CD4-positive, alpha-beta T cell treated with Interleukin-6 at 100 ng/mL for 8 hours (primary cell): ENCODE measurements around the gene HOXC12.

Experiments
- DNase-seq: peaks from one replicate; pipeline ENCODE4 v3.0.0-alpha.2; 2020; ENCODE audit warnings: mixed read lengths, low spot score

HOXC12 gene

DNA sequence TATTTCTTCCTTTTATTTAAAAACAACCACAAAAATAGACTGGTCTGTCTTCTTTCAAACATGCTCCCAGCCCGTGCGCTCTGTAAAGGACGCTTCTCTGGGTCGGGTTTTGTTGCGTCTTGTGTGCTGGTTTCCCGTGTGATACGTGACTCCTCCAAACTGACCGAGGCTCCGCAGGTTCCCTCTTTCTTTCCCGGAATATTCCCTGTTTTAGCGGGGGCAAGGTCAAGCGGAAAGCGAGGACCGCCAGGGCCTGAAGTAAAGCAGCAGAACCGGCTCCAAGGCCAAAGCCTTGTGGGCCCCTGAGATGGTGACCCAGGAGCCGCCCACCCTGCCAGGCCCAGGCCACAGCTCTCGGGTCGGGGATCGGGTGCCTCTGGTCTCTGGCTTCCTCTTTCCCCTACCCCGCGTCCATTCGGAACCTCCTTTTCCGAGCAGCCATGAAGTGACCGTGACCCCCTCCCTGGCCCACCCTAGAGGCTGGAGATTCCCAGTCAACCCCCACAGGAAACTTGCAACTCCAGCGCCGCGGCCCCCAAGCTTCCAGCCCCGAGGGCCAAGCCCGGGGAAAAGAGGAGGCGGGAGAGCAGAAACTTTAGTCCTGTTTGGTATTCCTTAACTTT lies 29.4 kb downstream of the HOXC12 start:
- DNase-seq: no peak

DNA sequence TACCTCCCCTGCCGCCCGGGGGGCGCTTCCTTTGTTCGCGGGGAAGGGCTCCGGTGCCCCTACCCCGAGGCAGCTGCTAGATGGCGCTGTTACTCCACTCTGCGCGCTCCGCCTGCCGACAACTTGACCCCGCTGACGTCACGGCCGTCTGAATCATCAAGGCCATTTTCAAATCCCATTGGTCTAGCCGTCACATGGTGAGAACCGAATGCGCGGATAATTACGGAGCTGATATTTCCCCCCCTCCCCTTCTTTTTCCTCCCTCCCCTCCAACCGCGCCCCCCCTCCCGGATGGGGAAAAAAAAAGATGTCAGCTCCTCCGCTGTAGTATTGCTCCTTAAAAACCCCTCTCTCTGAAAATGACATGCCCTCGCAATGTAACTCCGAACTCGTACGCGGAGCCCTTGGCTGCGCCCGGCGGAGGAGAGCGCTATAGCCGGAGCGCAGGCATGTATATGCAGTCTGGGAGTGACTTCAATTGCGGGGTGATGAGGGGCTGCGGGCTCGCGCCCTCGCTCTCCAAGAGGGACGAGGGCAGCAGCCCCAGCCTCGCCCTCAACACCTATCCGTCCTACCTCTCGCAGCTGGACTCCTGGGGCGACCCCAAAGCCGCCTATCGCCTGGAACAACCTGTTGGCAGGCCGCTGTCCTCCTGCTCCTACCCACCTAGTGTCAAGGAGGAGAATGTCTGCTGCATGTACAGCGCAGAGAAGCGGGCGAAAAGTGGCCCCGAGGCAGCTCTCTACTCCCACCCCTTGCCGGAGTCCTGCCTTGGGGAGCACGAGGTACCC lies 30.4 kb downstream of the HOXC12 start, which contains the start of gene HOXC10:
HOXC10 (plus strand) TSS at position 246 of the 791 bp plus-strand sequence; CDS start at position 360, 114 bp downstream.
- DNase-seq: peak; percentile 56

DNA sequence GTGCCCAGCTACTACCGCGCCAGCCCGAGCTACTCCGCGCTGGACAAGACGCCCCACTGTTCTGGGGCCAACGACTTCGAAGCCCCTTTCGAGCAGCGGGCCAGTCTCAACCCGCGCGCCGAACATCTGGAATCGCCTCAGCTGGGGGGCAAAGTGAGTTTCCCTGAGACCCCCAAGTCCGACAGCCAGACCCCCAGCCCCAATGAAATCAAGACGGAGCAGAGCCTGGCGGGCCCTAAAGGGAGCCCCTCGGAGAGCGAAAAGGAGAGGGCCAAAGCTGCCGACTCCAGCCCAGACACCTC lies 30.9 kb downstream of the HOXC12 start:
- no peak for DNase-seq

DNA sequence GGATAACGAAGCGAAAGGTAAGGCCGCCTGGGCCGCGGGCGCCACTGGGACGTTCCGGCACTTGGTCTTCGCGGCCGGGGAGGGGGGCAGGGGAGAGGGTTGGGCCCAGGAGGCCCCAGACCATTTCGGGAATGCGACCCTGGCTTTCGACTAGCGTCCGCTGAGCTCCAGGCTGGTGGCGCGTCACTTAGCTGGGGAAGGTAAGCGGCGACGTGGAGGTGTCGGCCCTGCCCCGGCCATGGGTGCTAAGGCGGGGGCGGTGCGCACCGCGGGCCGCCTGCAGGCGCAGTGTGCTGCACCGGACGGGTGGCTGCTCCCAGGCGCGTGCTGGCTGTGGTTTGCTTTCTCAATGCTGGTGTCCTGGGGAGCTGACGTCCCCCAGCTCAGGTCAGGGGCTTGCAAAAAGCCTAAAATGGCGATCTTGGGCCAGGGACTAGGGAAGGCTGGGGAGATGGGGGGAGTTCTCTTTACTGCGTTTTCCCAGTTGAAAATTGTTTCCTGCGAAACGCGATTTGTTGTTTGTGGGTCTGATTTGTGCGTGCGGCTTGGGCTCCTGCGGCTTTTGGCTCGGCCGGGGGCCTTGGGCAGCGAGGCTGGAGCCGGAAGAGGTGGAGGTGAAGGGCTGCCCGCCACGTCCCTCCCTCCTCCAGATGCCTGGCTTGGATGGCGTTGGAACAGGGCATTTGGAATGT lies 31.4 kb downstream of the HOXC12 start:
- no peak for DNase-seq

DNA sequence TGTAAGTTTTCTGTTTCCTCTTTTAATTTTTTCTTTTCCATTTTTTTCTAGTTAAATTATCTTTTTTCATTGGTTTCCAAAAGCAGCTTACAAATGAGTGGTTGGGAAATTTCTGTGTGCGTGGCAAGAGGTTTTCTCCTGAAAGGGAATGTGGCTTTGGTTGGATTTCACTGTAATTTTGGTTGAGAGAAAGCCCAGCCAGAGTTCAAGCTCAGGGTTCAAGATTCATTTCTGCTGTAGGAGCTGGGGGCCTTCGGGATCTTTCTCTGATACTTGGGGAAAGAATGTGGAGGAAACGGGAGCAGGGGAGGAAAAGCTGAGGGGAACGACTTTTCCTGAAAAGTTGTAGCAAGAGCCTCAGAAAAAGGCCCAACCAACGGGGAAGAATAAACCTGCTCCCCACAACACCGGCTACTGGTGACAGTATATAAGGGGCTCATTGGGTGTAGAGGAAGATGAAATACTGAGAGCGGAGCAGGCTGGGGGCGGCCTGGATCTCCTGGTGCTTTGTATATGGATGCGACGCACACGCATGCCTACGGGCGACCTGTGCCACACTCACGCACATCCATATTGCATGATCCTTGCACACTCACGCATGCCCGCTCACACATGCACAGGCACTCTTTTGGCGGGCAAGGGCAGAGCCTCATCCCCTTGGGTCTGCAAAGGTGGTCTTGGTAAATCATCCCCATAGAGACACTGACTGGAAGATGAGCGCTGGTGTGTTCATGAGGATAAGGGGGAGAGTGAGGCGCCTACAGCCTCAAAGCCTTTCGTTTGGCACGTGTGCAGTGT lies 32.2 kb downstream of the HOXC12 start:
- DNase-seq: no peak

DNA sequence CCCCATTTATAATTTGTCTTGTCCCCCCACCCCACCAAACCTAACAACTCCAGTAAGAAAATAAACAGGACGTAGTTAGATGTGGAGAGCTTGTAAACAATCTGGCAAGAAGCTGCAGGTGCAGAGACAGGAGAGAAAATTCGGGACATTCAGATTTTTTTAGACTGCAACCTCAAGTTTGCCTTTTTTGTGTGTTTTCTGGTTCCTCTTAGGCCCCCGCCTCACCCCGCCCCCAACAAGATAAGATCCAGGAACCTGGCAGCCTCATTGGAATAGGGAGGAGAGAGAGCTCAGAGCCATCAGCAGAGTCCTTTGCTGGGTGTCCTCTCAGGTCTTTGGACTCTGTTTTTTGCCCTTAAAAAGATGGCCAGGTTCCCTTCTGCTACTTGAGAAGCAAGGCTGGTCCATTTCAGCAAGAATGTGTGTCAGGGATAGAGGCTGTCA lies 33.1 kb downstream of the HOXC12 start:
- DNase-seq: no peak

DNA sequence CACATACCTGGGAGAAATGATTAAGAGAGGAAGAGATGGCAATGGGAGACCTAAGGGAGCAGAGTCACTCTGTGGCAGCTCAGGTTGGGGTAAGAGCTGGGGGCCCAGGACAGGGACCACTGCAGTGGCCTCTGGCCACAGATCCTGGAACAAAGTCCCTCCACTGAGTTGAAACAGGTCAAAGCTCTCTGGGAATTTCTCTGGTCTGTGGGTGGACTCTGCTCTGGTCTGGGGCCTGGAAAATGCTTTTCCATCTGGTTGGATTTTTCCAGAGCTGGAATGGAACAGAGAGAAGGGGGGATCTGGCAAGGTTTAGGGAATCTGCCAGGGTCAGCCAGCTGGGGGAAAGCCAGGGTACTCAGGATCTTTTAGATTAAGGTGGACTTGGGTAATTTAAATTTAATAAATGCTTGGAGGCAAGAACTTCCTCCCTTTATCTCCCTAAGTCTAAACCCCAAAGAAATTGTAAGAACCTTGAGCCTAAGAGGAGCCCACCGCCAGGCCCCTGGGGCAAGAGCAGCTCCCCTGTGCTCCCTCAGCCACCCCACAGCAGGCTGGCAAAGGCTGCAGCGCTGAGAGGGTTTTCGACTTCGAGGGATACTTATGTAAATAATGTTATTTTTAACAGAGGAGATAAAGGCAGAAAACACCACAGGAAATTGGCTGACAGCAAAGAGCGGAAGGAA lies 34.0 kb downstream of the HOXC12 start:
- no peak for DNase-seq

DNA sequence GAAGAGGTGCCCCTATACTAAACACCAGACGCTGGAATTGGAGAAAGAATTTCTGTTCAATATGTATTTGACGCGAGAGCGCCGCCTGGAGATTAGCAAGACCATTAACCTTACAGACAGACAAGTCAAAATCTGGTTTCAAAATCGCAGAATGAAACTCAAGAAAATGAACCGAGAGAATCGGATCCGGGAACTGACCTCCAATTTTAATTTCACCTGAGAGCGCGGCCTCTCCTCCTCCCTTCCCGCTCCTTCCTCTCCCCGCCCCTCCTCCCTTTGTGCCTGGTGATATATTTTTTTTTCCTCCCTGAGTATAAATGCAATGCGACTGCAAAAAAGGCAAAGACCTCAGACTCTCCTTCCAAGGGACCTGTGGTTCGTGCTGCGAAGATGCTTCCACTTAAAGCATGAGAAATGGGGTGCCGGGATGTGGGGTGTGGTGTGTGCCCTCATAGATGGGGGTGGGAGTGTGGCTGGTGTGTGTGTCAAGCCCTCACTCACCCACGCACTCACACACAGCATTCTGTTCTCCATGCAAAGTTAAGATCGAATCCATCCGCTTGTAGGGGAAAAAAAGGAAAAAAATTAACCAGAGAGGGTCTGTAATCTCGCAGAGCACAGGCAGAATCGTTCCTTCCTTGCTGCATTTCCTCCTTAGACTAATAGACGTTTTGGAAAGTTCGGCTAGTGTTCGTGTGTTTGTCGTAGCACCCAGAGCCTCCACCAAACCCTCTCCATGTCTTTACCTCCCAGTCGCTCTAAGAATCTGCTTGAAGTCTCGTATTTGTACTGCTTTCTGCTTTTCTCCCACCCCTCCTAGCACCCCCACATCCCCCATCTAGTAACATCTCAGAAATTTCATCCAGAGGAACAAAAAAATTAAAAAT lies 34.8 kb downstream of the HOXC12 start:
- DNase-seq: no peak

DNA sequence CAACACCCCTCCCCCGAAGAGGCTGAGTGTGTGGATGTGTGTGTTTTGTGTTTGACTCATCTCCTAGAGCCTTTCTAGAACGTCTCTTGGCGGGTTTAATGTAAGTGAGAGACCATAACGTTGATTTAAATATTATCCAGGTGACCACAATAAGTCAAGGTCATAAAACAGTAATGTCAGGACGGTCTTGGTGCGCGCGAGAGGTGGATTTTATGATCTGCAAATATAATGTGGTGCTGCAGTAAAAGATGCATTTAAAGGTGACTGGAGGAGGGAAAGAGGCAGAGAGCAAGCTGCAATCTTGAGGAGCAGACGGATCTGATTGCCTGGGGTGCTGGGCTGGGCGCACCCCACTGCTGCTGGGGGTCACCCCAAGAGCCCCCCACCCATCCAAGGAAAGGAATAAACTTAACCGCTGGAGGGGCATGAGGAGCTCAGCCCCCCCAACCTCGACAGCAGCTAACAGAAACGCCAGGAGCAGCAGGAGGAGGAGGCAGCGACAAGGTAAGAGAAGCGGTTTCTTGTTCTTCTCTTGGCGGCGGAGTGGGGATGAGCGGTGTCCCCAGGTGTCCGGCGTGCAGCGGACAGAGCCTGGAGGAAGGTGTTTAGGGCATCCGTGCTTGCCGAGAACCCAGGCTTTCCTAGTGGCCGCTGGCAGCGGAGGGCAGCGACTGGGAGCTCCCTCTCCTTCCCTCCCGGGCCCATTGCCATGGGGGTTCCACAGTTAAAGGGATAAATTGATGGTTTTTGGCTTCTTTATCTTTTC lies 35.8 kb downstream of the HOXC12 start:
- no peak for DNase-seq

DNA sequence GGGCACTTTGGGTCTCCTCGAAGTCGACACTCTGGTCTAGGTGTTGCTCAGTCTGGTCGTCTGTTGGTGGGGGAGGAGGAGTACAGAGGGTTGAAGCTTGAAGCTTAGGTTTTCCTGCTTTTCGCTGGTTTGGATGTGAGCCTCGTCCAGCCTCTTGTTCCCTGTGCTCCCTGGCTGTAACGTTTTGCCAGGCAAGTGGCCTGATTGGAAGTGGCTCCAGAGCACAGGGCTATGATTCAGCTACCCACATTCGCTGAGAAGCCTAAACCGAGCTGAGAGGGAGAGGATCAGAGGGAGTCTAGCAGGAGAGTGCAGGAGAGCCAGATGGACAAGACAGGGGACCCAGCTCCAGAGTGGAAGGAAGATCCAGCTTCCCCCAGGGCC lies 36.4 kb downstream of the HOXC12 start:
- no peak for DNase-seq

DNA sequence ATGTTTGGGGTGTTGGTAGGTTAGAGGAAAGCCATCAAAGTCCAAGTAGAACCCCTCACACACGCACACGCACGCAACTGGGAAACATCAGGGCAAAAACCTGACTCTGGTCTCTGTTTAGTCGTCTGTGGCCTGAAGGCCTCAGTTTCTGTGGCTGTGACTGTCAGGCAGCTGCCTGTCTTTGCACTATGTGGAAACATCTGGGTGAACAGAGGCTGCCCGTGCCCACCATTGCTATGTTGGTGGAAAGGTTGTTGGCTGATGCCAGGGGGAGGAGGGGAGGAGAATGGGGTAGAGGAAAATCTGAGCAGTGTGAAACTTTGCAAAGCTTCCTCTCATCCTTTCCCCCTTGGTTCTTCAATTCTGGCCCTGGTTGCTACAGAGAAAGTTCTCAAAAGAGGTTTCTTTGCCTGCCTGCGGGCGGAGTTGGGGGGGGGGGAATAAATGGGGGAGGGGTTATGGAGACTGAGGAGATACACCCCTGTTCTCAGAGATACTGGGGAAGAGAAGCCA lies 37.7 kb downstream of the HOXC12 start:
- no peak for DNase-seq

DNA sequence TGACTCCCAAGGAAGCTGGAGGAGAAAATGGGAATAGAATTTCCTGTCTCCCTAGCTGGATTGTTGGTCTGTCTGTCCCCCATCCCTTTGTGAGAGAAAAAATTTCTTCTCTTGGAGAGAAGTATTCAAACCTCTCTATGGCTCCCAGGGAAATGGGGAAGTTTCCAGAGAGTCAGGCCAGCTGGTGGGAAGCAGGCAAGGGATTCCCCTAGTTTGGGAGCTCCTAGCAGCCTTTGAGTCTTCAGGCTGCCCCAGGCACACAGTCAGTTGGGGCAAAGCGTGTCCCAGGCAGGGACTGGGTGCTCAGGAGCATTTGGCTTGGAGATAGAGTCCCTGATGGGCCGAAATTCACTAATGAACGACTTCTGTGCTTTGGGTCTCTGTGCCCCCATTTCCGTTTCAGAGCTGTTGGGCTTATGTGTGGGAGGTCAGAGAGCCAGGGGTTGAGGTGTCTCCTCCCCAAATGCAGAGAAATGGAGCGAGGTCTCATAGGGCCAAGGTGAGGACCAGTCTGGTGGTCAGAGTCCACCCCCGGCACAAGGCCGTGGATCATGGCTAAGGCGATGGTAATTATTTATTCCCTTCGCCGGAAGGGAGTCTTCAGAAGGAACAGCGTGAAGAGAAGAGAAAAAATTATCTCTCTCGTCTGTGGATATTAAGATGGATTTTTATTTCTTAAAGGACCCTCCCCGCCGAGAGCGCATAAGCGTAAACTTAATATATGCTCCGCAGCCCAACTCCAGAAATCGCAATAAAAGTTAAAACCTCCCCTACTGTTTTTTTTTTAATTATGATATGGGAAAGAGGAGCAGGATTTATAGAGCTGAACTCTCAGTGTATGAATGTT lies 38.7 kb downstream of the HOXC12 start:
- no peak for DNase-seq

DNA sequence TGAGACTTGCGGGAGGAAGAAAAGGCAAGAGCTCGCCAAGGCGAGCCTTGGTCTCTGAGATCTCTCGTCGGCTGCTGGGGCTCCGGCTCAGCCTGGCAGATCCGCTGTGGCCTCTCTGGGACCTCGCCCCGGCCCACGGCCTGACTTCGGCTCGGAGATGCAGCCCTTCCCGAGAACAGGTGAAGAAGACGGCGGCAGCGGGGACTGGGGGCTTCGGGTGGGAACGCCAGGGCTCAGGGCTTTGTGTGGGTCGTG lies 39.2 kb downstream of the HOXC12 start:
- DNase-seq: no peak

DNA sequence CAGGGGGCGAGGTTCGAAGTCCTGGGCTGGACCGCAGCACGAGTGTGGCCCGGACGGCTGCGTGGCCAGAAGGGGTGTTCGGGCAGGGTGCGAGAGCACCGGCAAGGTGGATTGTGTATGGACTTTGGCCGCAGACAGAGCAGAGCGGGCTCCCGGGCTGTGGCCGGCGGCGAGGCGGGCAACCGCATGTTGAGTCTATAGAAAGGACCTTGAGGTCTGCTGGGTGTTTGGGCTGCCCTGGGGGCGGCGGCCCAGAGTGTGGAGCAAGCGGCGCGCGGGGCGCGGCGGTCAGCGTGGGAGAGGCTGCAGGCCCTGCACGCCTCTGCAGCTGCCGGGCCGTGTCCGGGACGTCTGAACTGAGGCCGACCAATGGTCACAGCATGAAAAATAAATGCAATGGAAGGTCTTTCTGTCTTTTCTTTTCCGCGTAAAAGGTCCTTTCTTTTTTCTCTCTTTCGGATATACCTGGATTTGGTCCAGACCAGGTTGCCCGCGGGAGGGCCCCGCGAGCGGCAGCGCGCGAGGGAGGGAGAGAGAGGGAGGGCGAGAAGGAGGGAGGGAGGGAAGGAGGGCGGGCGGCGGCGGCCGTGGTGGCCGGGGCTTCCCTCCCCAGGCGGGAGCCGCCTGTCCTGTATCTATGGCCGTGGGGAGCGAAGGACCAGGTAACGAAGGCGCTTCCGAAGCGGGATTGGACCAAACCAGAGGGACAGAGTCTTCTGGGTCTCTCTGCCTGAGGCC lies 39.7 kb downstream of the HOXC12 start:
- DNase-seq: no peak

DNA sequence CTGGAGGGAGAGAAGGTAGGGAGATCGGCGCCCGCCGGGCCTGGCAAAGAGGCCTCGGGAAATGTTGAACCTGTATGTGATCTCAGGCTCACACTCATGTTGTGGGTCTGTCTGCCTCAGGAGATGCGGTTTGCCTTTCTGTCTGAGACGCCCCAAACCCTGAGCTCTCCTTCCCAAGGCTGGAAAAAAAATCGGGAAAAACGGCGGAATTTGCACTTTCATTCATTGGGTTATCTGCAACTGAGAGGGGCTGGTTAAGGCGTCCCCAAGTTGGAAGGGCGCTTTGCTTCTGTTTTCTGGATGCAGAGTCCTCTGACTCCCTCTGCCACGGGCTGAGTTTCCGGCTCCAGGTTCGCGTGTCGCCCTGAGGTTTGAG lies 40.3 kb downstream of the HOXC12 start:
- peak; percentile 14 for DNase-seq

DNA sequence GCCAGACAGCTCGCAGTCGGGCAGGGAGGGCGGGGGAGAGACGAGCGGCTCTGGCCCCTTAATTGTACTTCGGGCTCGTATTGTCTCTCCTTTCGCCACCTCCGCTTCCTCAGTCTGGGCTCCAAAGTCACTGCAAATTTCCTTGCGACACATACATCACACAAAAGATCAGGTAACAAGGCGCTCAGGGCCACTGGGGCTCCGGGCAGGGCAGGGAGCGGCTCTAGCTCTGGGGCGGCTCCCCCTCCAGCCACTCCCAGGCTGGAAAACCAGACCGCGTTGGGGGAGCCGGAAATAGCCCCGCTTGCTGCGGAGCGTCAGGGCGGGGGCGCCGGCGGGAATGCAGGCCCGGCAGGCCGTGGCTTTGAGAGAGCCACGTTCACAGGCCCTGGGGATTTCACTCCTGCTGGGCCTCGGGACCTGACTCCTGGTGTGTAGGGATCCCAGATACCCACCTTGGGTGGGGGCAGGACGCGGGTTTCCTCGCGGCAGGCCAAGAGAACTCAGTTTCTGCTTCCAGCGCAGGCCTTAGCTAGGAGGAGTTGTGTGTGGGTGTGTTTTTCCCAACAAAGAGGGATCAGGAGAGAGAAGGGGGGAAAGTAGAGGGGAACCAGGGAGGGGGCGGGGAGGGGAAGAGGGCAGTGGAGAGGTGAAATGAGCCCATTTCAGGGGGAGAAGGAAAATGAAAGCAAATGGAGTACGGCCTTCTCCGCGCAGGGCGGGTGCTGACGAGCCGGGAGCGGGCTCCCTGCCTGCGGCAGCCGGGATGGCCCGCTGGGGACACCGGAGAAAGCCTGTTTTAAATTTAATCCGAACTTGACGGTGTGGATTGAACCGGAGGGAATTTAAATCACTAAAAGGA lies 40.9 kb downstream of the HOXC12 start:
- no peak for DNase-seq
